BLaER1 treated with 17β-estradiol and CSF1 and Interleukin-3, amounts not matched to agents 10 nM and 100 nM (cell line): ENCODE results near the gene ATXN7L3.
"Not testable (repeated sequence)": the region's sequence is repeated elsewhere in the genome, so short reads cannot be mapped to it uniquely, and the experiment has no call there.

Source experiments
- H3K27ac ChIP-seq, 11 experiments: shearing (Covaris generic); formaldehyde crosslinking; 2 replicates each; pipeline ENCODE4 v1.8.1; 2022
- H3K27me3 ChIP-seq, 11 experiments: shearing (Covaris generic); formaldehyde crosslinking; 2 replicates each; pipeline ENCODE4 v1.8.1; 2022
- H3K36me3 ChIP-seq, 11 experiments: shearing (Covaris generic); formaldehyde crosslinking; 2 replicates each; pipeline ENCODE4 v1.8.1; 2022
- H3K4me1 ChIP-seq, 10 experiments: shearing (Covaris generic); formaldehyde crosslinking; 2 replicates each; pipeline ENCODE4 v1.8.1; 2022
- H3K4me2 ChIP-seq, 11 experiments: shearing (Covaris generic); formaldehyde crosslinking; 2 replicates each; pipeline ENCODE4 v1.8.1; 2022
- H3K4me3 ChIP-seq, 10 experiments: shearing (Covaris generic); formaldehyde crosslinking; 2 replicates each; pipeline ENCODE4 v1.8.1; 2022
- H3K9ac ChIP-seq, 11 experiments: shearing (Covaris generic); formaldehyde crosslinking; 2 replicates each; pipeline ENCODE4 v1.8.1; 2022
- H3K9me3 ChIP-seq, 11 experiments: shearing (Covaris generic); formaldehyde crosslinking; replicated peaks in 1 of 11; 2 replicates each; pipeline ENCODE4 v1.8.1; 2022
- H4K20me1 ChIP-seq, 11 experiments: shearing (Covaris generic); formaldehyde crosslinking; 2 replicates each; pipeline ENCODE4 v1.8.1; 2022
- Cebpa-rat ChIP-seq, 11 experiments: shearing (Covaris generic); IDR thresholded peaks; 2 replicates each; pipeline ENCODE4 v1.8.1; 2022

ATXN7L3 gene

DNA sequence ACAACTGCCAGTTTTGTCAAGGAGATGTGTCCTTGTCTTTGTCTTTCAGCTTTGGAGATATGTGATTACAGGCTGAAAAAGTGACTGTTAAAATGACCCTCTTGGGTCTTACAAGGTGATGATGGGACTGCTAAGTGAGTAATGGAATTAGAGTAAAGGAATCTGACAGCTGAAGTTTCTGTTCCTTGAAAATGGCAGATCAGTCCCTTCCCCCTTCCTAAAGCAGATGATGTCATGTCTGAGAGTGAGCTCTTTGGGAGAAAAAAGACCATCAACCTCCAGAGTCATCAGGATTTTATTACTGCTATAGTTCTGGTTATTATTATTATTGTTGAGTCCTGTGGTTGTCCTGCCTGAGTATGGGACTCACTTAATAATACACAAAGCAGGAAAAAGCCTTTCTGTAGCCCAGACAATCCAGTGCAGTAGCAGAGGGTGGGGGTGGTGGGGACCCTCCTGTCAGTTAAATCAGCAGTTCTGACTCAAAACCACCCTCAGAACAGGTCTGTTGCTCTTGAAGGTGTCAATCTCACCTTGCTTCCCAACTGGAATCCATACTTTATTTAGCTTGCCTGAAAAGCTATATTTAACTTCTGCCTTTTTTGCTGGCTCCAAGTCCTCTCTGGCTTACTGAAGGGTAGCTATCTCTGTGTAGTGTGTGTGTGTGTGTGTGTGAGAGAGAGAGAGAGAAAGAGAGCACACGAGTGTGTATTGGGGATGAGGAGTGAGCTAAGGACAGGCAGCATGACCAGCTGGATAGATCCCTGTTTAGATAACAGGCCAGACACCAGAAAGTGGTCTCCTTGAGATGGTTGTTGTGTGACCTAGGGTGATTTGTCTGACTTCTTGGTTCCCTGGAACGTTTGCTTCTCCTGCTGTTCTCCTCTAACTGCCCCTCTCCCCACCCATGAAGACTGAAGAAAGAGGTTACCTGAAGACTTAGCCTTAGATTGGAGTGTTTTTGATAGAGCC is 53.0 kb downstream of the ATXN7L3 start:
- H3K4me3 ChIP-seq: no peak overlapping the region
- H3K9ac ChIP-seq: no peak overlapping the region
- H3K9me3 ChIP-seq: no peaks in the 10 kb centered on the region
- H3K4me2 ChIP-seq: peak overlapping the region in 3 of 11 experiments; percentile 31 to 43 (median 36); a peak in 5 of 22 replicates
- H3K36me3 ChIP-seq: peaks cover 0 to 73% (median 66%) of the 10 kb centered on the region in 11 experiments; a peak in 18 of 22 replicates
- TF ChIP-seq Cebpa-rat (IDR thresholded peaks at IDR 0.05): no peak
- peaks cover 26 to 56% (median 47%) of the 10 kb centered on the region in 10 experiments for H3K4me1 ChIP-seq
- H3K27me3 ChIP-seq: no peaks in the 10 kb centered on the region
- H4K20me1 ChIP-seq: peaks cover 0 to 29% (median 8%) of the 10 kb centered on the region in 11 experiments; a peak in 10 of 22 replicates
- H3K27ac ChIP-seq: peak overlapping the region in 1 of 11 experiments; percentile 17; a peak in 1 of 22 replicates

DNA sequence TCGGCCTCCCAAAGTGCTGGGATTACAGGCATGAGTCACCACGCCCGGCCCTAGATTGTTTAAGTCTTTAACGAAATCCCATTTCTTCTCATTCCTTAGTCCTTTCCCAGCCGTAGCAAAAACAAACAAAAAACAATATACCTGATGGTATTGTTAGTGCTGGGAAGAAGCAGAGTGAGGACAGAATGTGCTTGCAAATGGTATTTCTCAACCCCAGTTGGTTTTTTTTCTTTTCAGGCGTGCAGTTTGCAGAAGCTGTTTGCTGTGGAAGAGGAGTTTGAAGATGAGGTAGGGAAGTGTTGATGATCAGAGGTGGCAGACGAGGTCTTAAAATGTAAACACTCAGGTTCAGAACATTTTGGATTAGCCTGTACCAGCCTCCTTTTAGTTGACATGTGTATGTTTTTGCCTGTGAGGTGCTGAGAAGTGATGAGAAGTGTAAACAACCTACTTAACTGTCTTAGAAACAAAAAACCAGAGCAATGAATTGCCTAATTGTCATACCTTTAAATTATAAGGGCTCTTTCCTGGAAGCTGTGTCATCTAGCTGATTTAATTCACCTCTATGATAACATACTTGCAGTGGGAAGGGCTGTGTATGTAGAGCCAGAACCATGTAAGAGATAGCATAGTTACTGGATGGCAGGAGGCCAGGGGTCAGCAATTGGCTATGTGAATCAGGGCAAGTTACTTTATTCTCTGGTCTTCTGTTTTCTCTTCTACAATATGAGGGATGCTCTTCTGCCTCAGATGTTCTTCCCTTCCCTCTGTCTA is 54.5 kb downstream of the ATXN7L3 start:
- Histone ChIP-seq H3K9ac (0 out of 22 replicates have a peak overlapping the region, but pooled peaks of 1 of the 11 experiments have one; percentile 26), H3K36me3 (peaks cover 0 to 58% (median 54%) of the 10 kb centered on the region in 11 experiments; a peak in 18 of 22 replicates), H3K27me3 (no peaks in the 10 kb centered on the region), H3K27ac (no peak overlapping the region), H3K4me3 (no peak overlapping the region), H4K20me1 (peaks cover 0 to 21% (median 7%) of the 10 kb centered on the region in 11 experiments; a peak in 8 of 22 replicates), H3K9me3 (no peaks in the 10 kb centered on the region), H3K4me1 (peaks cover 31 to 54% (median 43%) of the 10 kb centered on the region in 10 experiments), H3K4me2 (no peak overlapping the region)
- TF ChIP-seq Cebpa-rat (IDR thresholded peaks at IDR 0.05): no peak

DNA sequence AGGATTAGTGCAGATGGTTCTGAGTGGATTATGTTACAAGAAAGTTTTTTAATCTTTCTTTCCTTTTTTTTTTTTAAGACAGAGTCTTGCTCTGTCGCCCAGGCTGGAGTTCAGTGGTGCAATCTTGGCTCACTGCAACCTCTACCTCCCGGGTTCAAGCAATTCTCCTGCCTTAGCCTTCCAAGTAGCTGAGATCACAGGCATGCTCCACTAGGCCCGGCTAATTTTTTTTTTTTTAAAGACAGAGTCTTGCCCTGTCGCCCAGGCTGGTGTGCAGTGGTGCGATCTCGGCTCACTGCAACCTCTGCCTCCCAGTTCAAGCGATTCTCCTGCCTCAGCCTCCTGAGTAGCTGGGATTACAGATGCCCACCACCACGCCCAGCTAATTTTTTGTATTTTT is 55.8 kb downstream of the ATXN7L3 start:
- Histone ChIP-seq H3K36me3 (peaks cover 0 to 47% (median 42%) of the 10 kb centered on the region in 11 experiments; a peak in 18 of 22 replicates), H3K9ac (peak overlapping the region in 1 of 11 experiments; percentile 15; a peak in 1 of 22 replicates), H3K4me1 (peaks cover 22 to 45% (median 32%) of the 10 kb centered on the region in 10 experiments), H3K4me2 (0 out of 22 replicates have a peak overlapping the region, but pooled peaks of 1 of the 11 experiments have one; percentile 96)
- H3K27me3 ChIP-seq, H4K20me1 ChIP-seq, H3K9me3 ChIP-seq, H3K27ac ChIP-seq, H3K4me3 ChIP-seq: not testable (repeated sequence)
